ENCODE data around the gene KCNK5. TPM values are rescaled to one million over a fixed set of nuclear protein-coding genes. Genes with fewer than 3 reads are reported as not detected.

The KCNK5 gene
- total and polyA plus RNA-seq, 7 donors, result 0.06 to 0.24 (median 0.10) TPM; not detected in 1

- H3K36me3 ChIP-seq (ENCODE audit: insufficient read depth in 1 of 2, low read depth in 1 of 2), result no peaks in the 10 kb centered on the region
- H3K27me3 ChIP-seq (ENCODE audit: insufficient read depth in 3 of 3, low read length in 2 of 3), result peaks cover 0 to 25% (median 0%) of the 10 kb centered on the region in 3 donors
- no peak for TF ChIP-seq CTCF (IDR thresholded peaks at IDR 0.05)
Measured at GRCh38 chr6:39260456-39260855, 31.2 kb upstream of the KCNK5 start.

DNA sequence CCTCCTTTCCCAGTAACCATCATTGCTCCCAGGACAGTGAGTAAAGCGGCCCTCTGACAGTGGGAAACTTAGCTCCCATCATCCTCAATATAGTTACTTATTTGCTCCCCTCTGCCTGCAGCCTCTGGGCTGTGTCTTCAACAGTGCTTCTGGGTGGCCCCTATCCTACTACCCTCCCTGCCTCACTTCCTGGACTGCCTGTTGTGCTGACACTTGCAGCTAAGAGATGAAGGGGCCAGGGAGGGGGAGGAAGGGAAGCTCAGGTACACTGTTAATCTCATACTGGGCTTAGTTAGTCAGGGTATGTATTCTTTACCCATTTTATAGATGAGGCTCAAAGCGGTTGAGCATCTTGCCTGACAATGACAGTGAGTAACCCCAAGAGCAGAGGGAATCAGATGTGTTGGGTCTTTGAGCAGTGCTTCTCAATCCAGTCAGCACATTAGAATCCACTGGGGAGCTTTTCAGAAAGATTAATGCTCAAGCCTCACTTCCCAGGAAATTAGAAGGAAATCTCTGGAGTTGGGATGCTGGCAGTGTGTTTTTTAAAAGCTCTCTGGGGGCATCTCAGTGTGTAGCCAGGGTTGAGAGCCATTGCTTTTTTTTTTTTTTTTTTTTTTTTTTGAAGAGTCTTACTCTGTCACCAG lies 27.1 kb upstream of the KCNK5 start:
- Histone ChIP-seq H3K27me3 (ENCODE audit: insufficient read depth in 3 of 3, low read length in 2 of 3) (peaks cover 0 to 18% (median 2%) of the 10 kb centered on the region in 3 donors), H3K4me3 (no peak overlapping the region), H3K27ac (no peak overlapping the region), H3K9me3 (peaks cover 5% of the 10 kb centered on the region), H3K36me3 (ENCODE audit: insufficient read depth in 1 of 2, low read depth in 1 of 2) (no peaks in the 10 kb centered on the region), H3K4me1 (no peaks in the 10 kb centered on the region)
- intact Hi-C loops (cut with DNase I), result no loop called here
- DNase-seq (no peak), ATAC-seq (no peak)
- whole genome bisulfite sequencing, 3 donors, result 63 to 75% (median 65%) methylated on average over 2 of the region's 2 CpGs
- no peak for TF ChIP-seq CTCF (IDR thresholded peaks at IDR 0.05)

More at GRCh38 chr6:39260456-39260855, 31.2 kb upstream of the KCNK5 start:
- Histone ChIP-seq H3K27ac (no peak overlapping the region), H3K4me3 (no peak overlapping the region), H3K9me3 (no peaks in the 10 kb centered on the region), H3K4me1 (no peaks in the 10 kb centered on the region)
- WGBS, 3 donors, result 87 to 94% (median 91%) methylated on average over 2 of the region's 2 CpGs
- DNase-seq, result no peak
- ATAC-seq, result no peak
- intact Hi-C loops (cut with DNase I), result no loop called here

GRCh38 chr6:39254999-39255535 lies 25.8 kb upstream of the KCNK5 start:
- Histone ChIP-seq H3K27ac (no peak overlapping the region), H3K4me3 (no peak overlapping the region), H3K27me3 (ENCODE audit: insufficient read depth in 3 of 3, low read length in 2 of 3) (peaks cover 0 to 9% (median 3%) of the 10 kb centered on the region in 3 donors), H3K36me3 (ENCODE audit: insufficient read depth in 1 of 2, low read depth in 1 of 2) (no peaks in the 10 kb centered on the region), H3K9me3 (peaks cover 5% of the 10 kb centered on the region), H3K4me1 (no peaks in the 10 kb centered on the region)
- intact Hi-C loops (cut with DNase I), result no loop called here
- DNase-seq (no peak), ATAC-seq (no peak)
- TF ChIP-seq CTCF (IDR thresholded peaks at IDR 0.05), result no peak
- WGBS, 3 donors, result 90 to 96% (median 95%) methylated on average over 4 of the region's 4 CpGs

DNA sequence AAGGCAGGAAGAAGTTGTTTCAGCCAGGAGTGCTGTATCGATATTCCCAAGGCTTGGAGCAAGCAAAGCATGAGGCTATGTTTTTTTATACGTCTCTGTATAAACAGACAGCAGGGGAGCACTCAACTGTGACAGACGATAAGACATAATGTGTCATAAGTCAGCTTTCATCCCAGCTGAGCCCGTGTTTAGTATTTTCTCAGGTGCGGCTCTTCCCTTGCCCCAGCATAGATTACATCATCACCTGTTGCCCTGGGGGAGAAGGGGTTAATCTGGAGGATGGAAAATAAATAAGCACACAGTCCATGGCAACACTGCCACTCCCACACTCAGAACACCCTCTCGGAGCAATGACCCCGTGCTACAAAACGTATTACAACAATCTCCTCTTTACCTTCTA lies 22.1 kb upstream of the KCNK5 start:
- intact Hi-C loops (cut with DNase I), result no loop called here
- Histone ChIP-seq H3K4me1 (no peaks in the 10 kb centered on the region), H3K27ac (no peak overlapping the region), H3K9me3 (peaks cover 5% of the 10 kb centered on the region), H3K4me3 (no peak overlapping the region), H3K36me3 (ENCODE audit: insufficient read depth in 1 of 2, low read depth in 1 of 2) (no peaks in the 10 kb centered on the region), H3K27me3 (ENCODE audit: insufficient read depth in 3 of 3, low read length in 2 of 3) (peaks cover 0 to 3% (median 0%) of the 10 kb centered on the region in 3 donors)
- DNase-seq (no peak), ATAC-seq (no peak)
- TF ChIP-seq CTCF (IDR thresholded peaks at IDR 0.05), result no peak
- whole genome bisulfite sequencing, 3 donors, result 42 to 45% (median 44%) methylated on average over 8 of the region's 8 CpGs

GRCh38 chr6:39250507-39250906 lies 21.2 kb upstream of the KCNK5 start:
- TF ChIP-seq CTCF (IDR thresholded peaks at IDR 0.05), result no peak
- ATAC-seq, result no peak
- H3K36me3 ChIP-seq (ENCODE audit: insufficient read depth in 1 of 2, low read depth in 1 of 2), result no peaks in the 10 kb centered on the region
- no peak overlapping the region for H3K4me3 ChIP-seq
- H3K4me1 ChIP-seq, result no peaks in the 10 kb centered on the region
- H3K27ac ChIP-seq, result no peak overlapping the region
- H3K27me3 ChIP-seq (ENCODE audit: insufficient read depth in 3 of 3, low read length in 2 of 3), result peaks cover 0 to 3% (median 0%) of the 10 kb centered on the region in 3 donors
- intact Hi-C loops (cut with DNase I), result no loop called here
- H3K9me3 ChIP-seq, result peaks cover 5% of the 10 kb centered on the region
- no peak for DNase-seq

Measured in psoas muscle (tissue), 8 donors.